Progenitor cell of endocrine pancreas (in vitro differentiated cells): ENCODE data around the gene SLC22A13. TPM values are rescaled to one million over a fixed set of nuclear protein-coding genes. Genes with fewer than 3 reads are reported as not detected.

ENCODE experiments used
- DNase-seq: peaks from one replicate; pipeline ENCODE4 v3.0.0; 2021; ENCODE audit warnings: low spot score; ENCODE audit not compliant: unreplicated experiment
- H3K27ac Mint-ChIP-seq: 2 replicates; pipeline ENCODE4 v1.8.0; 2021; ENCODE audit warnings: mild to moderate bottlenecking, moderate library complexity, mixed read lengths
- H3K27me3 Mint-ChIP-seq: 2 replicates; pipeline ENCODE4 v1.8.0; 2021; ENCODE audit warnings: mixed read lengths
- H3K36me3 Mint-ChIP-seq: 2 replicates; pipeline ENCODE4 v1.8.0; 2022; ENCODE audit warnings: mixed read lengths; ENCODE audit not compliant: insufficient read depth
- H3K4me1 Mint-ChIP-seq: 2 replicates; pipeline ENCODE4 v1.8.0; 2021; ENCODE audit warnings: low read depth, mixed read lengths
- H3K4me3 Mint-ChIP-seq: 2 replicates; pipeline ENCODE4 v1.8.0; 2021; ENCODE audit warnings: low read depth, mild to moderate bottlenecking, moderate library complexity, mixed read lengths
- H3K9me3 Mint-ChIP-seq: 2 replicates; pipeline ENCODE4 v1.8.0; 2021; ENCODE audit warnings: low read depth, mixed read lengths
- total RNA-seq: library from RNA; stranded (reverse); gene quantifications from 2 replicates; pipeline ENCODE4 v1.2.1, GENCODE V29; 2021
- TF ChIP-seq, protein P1 (sequence below): fragments of 200-600 bp; sonication (generic); IDR thresholded peaks from one replicate; pipeline ENCODE4 v1.5.0; 2021; ENCODE audit warnings: antibody characterized with exemption, mild to moderate bottlenecking; ENCODE audit not compliant: unreplicated experiment

The SLC22A13 gene
- total RNA-seq, 1 donor from 2014 or later = 0.67 TPM

- H3K4me1 Mint-ChIP-seq = peaks cover 7% of the 10 kb centered on the region
- no peaks in the 10 kb centered on the region for H3K27me3 Mint-ChIP-seq
- peaks cover 2% of the 10 kb centered on the region for H3K36me3 Mint-ChIP-seq
- DNase-seq = no peak
- no peaks in the 10 kb centered on the region for H3K9me3 Mint-ChIP-seq
- TF ChIP-seq, protein P1, sequence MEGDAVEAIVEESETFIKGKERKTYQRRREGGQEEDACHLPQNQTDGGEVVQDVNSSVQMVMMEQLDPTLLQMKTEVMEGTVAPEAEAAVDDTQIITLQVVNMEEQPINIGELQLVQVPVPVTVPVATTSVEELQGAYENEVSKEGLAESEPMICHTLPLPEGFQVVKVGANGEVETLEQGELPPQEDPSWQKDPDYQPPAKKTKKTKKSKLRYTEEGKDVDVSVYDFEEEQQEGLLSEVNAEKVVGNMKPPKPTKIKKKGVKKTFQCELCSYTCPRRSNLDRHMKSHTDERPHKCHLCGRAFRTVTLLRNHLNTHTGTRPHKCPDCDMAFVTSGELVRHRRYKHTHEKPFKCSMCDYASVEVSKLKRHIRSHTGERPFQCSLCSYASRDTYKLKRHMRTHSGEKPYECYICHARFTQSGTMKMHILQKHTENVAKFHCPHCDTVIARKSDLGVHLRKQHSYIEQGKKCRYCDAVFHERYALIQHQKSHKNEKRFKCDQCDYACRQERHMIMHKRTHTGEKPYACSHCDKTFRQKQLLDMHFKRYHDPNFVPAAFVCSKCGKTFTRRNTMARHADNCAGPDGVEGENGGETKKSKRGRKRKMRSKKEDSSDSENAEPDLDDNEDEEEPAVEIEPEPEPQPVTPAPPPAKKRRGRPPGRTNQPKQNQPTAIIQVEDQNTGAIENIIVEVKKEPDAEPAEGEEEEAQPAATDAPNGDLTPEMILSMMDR = no peak
- no peak overlapping the region for H3K27ac Mint-ChIP-seq
- no peak overlapping the region for H3K4me3 Mint-ChIP-seq
Observed at GRCh38 chr3:38268087-38268486, 2.5 kb downstream of the SLC22A13 start.

DNA sequence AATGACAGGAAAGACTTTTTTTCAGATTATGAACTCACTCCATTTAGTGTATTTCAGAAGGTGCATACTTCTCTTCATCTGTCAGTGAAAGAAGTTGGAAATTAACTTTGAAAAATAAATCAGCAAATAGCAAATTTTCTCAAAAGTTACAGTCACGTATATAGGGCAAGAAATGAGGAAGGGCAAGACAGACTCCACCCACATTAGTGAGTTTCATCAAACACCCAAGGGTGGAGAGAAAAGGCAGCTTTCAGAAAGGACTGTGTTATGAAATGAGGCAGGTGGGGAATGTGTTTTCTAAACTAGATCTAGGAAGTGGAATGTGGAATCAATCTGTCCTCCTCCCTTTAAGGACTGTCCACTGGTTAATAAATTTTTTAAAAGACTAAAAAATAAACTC, 2.9 kb downstream of the SLC22A13 start:
- Mint-ChIP-seq H3K9me3 (no peaks in the 10 kb centered on the region), H3K27ac (no peak overlapping the region), H3K4me1 (peaks cover 7% of the 10 kb centered on the region), H3K36me3 (peaks cover 2% of the 10 kb centered on the region), H3K4me3 (no peak overlapping the region), H3K27me3 (no peaks in the 10 kb centered on the region)
- TF ChIP-seq, protein P1 = no peak
- no peak for DNase-seq

DNA sequence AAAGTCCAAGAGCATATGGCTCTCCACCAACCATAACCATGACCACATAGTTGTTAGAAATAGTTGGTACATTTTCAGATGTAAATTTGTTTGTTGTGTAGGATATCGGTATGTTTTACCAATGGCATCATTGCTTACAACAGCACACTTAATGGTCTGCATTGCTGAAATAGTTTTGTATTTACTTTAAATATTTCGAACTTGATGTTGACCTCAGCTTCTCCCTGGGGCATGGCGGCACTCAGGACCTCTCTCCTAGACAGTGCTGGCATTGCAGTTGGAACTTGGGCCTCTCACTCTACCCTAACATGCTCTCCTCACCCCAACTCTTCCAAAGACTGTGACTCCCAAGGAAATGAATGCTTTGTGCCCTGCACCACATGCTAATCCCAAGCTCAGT, 5.0 kb downstream of the SLC22A13 start:
- peaks cover 2% of the 10 kb centered on the region for H3K36me3 Mint-ChIP-seq
- H3K27me3 Mint-ChIP-seq = no peaks in the 10 kb centered on the region
- H3K4me1 Mint-ChIP-seq = peaks cover 5% of the 10 kb centered on the region
- no peaks in the 10 kb centered on the region for H3K9me3 Mint-ChIP-seq
- TF ChIP-seq, protein P1 = no peak
- no peak overlapping the region for H3K27ac Mint-ChIP-seq
- no peak overlapping the region for H3K4me3 Mint-ChIP-seq
- DNase-seq = no peak

DNA sequence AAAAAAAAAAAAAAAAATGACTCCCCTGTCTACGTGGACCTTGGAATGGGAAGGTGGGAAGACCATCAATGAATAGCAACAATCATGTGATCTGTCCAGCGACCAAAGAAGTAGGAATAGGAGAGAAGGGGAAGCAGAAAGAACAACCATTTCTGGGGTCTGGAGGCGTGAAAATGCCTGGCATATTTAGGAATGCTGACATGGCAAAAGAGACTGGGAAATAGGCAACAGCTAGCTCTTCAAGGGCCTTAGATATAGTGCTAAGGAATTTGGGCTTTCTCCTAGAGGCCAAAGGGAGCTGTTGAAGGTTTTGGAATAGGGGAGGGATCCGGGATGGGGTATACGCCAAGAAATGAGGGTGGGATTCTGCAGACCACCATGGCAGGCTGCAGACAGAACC, 5.9 kb downstream of the SLC22A13 start:
- peaks cover under 1% of the 10 kb centered on the region for H3K4me1 Mint-ChIP-seq
- H3K9me3 Mint-ChIP-seq = no peaks in the 10 kb centered on the region
- TF ChIP-seq, protein P1 = no peak
- no peak overlapping the region for H3K4me3 Mint-ChIP-seq
- H3K36me3 Mint-ChIP-seq = peaks cover 2% of the 10 kb centered on the region
- no peak overlapping the region for H3K27ac Mint-ChIP-seq
- DNase-seq = no peak
- H3K27me3 Mint-ChIP-seq = no peaks in the 10 kb centered on the region

DNA sequence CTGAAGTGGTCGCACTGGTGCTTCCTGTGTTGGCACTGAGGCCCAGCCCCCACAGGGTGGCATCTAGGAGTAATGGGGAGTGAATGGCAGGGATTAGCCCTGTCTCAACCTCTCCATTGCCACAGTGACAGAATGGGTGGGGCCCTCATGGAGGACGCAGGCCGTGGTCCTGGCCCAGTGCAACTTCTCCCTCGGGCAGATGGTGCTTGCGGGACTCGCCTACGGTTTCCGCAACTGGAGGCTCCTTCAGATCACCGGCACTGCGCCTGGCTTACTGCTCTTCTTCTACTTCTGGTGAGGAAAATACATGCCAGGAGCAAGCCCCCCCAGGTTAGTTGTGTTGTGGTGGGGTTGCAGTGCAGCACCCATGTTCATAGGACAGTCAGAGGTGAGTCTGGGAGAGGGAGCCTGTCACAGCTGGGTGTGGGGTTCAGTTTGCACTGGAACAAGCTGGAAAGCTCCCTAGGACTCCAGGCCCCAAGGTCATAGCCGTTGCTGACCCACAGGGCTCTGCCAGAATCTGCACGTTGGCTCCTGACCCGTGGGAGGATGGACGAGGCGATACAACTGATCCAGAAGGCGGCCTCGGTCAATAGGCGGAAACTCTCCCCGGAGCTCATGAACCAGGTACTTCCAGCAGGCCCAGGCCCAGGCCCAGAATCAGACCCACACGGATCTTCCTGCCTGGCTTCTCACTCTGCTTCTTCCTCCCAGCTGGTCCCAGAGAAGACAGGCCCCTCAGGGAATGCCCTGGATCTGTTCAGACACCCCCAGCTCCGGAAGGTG, 9.4 kb downstream of the SLC22A13 start:
- DNase-seq = no peak
- H3K27me3 Mint-ChIP-seq = no peaks in the 10 kb centered on the region
- H3K36me3 Mint-ChIP-seq = peaks cover 5% of the 10 kb centered on the region
- H3K4me3 Mint-ChIP-seq = no peak overlapping the region
- no peaks in the 10 kb centered on the region for H3K9me3 Mint-ChIP-seq
- H3K4me1 Mint-ChIP-seq = no peaks in the 10 kb centered on the region
- TF ChIP-seq, protein P1 = no peak
- no peak overlapping the region for H3K27ac Mint-ChIP-seq
